Esophagus muscularis mucosa (tissue), 4 donors: Measurements from ENCODE around the gene CDH15. TPM values are rescaled to one million over a fixed set of nuclear protein-coding genes. Genes with fewer than 3 reads are reported as not detected.
"Not testable (repeated sequence)": the region's sequence is repeated elsewhere in the genome, so short reads cannot be mapped to it uniquely, and the experiment has no call there.

ENCODE experiments used
- DNase-seq: peaks from one replicate; pipeline ENCODE4 v3.0.0-alpha.2; 2017; ENCODE audit errors: extremely low spot score
- H3K27ac ChIP-seq, 4 donors: fragments of 200-600 bp; sonication (generic); replicated peaks in 1 of 4; 1 replicate in 3 of 4; 2 replicates in 1 of 4; pipeline ENCODE4 v1.5.1; 2016 to 2019; ENCODE audit warnings: mild to moderate bottlenecking in 1 of 4
- H3K27me3 ChIP-seq, 4 donors: fragments of 200-600 bp; sonication (generic); one replicate each; pipeline versions ENCODE4 v1.5.1 to v1.6.0; 2016 to 2019
- H3K36me3 ChIP-seq, 4 donors: fragments of 200-600 bp; sonication (generic); one replicate each; pipeline ENCODE4 v1.5.1; 2016 to 2019
- H3K4me1 ChIP-seq, 4 donors: fragments of 200-600 bp; sonication (generic); one replicate each; pipeline ENCODE4 v1.5.1; 2016 to 2019
- H3K4me3 ChIP-seq, 4 donors: fragments of 200-600 bp; sonication (generic); 1 replicate in 2 of 4; 2 replicates in 2 of 4; pipeline ENCODE4 v1.5.1; 2016 to 2019; ENCODE audit warnings: mild to moderate bottlenecking in 4 of 4, moderate library complexity in 1 of 4
- H3K9me3 ChIP-seq, 4 donors: fragments of 200-600 bp; sonication (generic); 1 replicate in 3 of 4; 2 replicates in 1 of 4; pipeline ENCODE4 v1.5.1; 2016 to 2019
- CTCF ChIP-seq, 3 experiments: fragments of 200-600 bp in 2 of 3; fragments of 450-650 bp in 1 of 3; sonication (generic) in 2 of 3; IDR thresholded peaks; one replicate each; pipeline ENCODE4 v1.5.1; 2017 to 2019; ENCODE audit warnings: antibody characterized with exemption in 3 of 3, mild to moderate bottlenecking in 2 of 3, moderate library complexity in 1 of 3
- EP300 ChIP-seq: sonication (generic); formaldehyde crosslinking; IDR thresholded peaks from one replicate; pipeline ENCODE4 v1.6.1; 2017; ENCODE audit warnings: antibody characterized with exemption
- POLR2A ChIP-seq: fragments of 450-650 bp; IDR thresholded peaks from one replicate; pipeline ENCODE4 v1.6.1; 2017; ENCODE audit warnings: antibody characterized with exemption, moderate library complexity, mild to moderate bottlenecking, low read depth
- POLR2AphosphoS5 ChIP-seq, 2 donors: sonication (generic); formaldehyde crosslinking; IDR thresholded peaks; one replicate each; pipeline ENCODE4 v1.6.1; 2017; ENCODE audit warnings: antibody characterized with exemption in 2 of 2
- WGBS: methylation state at CpG from one replicate; pipeline ENCODE4 v1.1.5; 2018; 5-methylcytosine and 5-hydroxymethylcytosine counted together
- intact Hi-C: fragments of 100-400 bp; cut with DNase I; formaldehyde crosslinking; loops from one replicate; pipeline ENCODE4 v1.15.1; 2023
- total RNA-seq, 4 donors: library from RNA; depleted of rRNA; stranded (reverse); fragments of >200 nt; gene quantifications; one replicate each; pipeline versions ENCODE4 v1.1.0 to v1.2.1, GENCODE V29; 2016

The CDH15 gene
- total RNA-seq, 4 donors from 2014 or later, result under 0.01 to 0.17 (median 0.13) TPM; not detected in 1

GRCh38 chr16:89191033-89191900 is 19.7 kb downstream of the CDH15 start:
- no peaks in the 10 kb centered on the region for H3K9me3 ChIP-seq
- no peak overlapping the region for H3K27ac ChIP-seq
- peaks cover 0 to 12% (median 0%) of the 10 kb centered on the region in 4 donors for H3K27me3 ChIP-seq
- TF ChIP-seq EP300 (no peak), POLR2AphosphoS5 (IDR thresholded peaks at IDR 0.05) (no peak), CTCF (IDR thresholded peaks at IDR 0.05) (no peak)
- H3K4me3 ChIP-seq, result peak overlapping the region; percentile 49 to 67 (median 56)
- intact Hi-C loops, result no loop called here
- 73% methylated on average over 25 of the region's 44 CpGs for WGBS
- DNase-seq, result no peak
- no peaks in the 10 kb centered on the region for H3K36me3 ChIP-seq
- H3K4me1 ChIP-seq, result peaks cover 8 to 24% (median 23%) of the 10 kb centered on the region in 4 donors

GRCh38 chr16:89191901-89192185 is 20.3 kb downstream of the CDH15 start:
- WGBS, result no CpG with 5 or more reads among the region's 19 CpGs
- no peaks in the 10 kb centered on the region for H3K36me3 ChIP-seq
- H3K9me3 ChIP-seq, result no peaks in the 10 kb centered on the region
- H3K4me1 ChIP-seq, result peaks cover 8 to 24% (median 23%) of the 10 kb centered on the region in 4 donors
- no peak for TF ChIP-seq EP300
- no peak for TF ChIP-seq POLR2A
- TF ChIP-seq CTCF (IDR thresholded peaks at IDR 0.05), result no peak
- TF ChIP-seq POLR2AphosphoS5 (IDR thresholded peaks at IDR 0.05), result no peak
- no peak for DNase-seq
- intact Hi-C loops, result no loop called here
- H3K27me3 ChIP-seq, result peaks cover 0 to 13% (median 0%) of the 10 kb centered on the region in 4 donors
- peak overlapping the region; percentile 49 to 67 (median 56) for H3K4me3 ChIP-seq
- no peak overlapping the region for H3K27ac ChIP-seq

GRCh38 chr16:89192186-89192955 is 20.8 kb downstream of the CDH15 start:
- H3K36me3 ChIP-seq, H3K9me3 ChIP-seq, DNase-seq, intact Hi-C loops, H3K27ac ChIP-seq: not testable (repeated sequence)
- WGBS, result 9% methylated on average over 15 of the region's 63 CpGs
- peaks cover 8 to 24% (median 23%) of the 10 kb centered on the region in 4 donors for H3K4me1 ChIP-seq
- H3K4me3 ChIP-seq, result peak overlapping the region; percentile 49 to 67 (median 56)
- peaks cover 0 to 18% (median 0%) of the 10 kb centered on the region in 4 donors for H3K27me3 ChIP-seq

GRCh38 chr16:89192956-89193575 is 21.5 kb downstream of the CDH15 start:
- H3K9me3 ChIP-seq, result no peaks in the 10 kb centered on the region
- intact Hi-C loops, result no loop called here
- H3K4me3 ChIP-seq, result peak overlapping the region in 3 of 4 donors; percentile 33 to 56 (median 55)
- no peak overlapping the region for H3K27ac ChIP-seq
- no peak for DNase-seq
- H3K27me3 ChIP-seq, result peaks cover 0 to 25% (median 3%) of the 10 kb centered on the region in 4 donors
- H3K36me3 ChIP-seq, result no peaks in the 10 kb centered on the region
- WGBS, result 8% methylated on average over 16 of the region's 39 CpGs
- TF ChIP-seq POLR2A (no peak), POLR2AphosphoS5 (IDR thresholded peaks at IDR 0.05) (no peak), CTCF (IDR thresholded peaks at IDR 0.05) (no peak), EP300 (no peak)
- peaks cover 8 to 24% (median 23%) of the 10 kb centered on the region in 4 donors for H3K4me1 ChIP-seq
